GM21390 (cell line): ENCODE measurements around the gene REST.
A peak's percentile ranks its signal among the peaks of the same experiment; 100 is the strongest.
"Not testable (repeated sequence)": the region's sequence is repeated elsewhere in the genome, so short reads cannot be mapped to it uniquely, and the experiment has no call there.

Experiments used
- ATAC-seq: cut with Tn5 transposase; IDR thresholded peaks from one replicate; pipeline ENCODE4 v1.9.1; 2021; ENCODE audit not compliant: unreplicated experiment

The REST gene, protein sequence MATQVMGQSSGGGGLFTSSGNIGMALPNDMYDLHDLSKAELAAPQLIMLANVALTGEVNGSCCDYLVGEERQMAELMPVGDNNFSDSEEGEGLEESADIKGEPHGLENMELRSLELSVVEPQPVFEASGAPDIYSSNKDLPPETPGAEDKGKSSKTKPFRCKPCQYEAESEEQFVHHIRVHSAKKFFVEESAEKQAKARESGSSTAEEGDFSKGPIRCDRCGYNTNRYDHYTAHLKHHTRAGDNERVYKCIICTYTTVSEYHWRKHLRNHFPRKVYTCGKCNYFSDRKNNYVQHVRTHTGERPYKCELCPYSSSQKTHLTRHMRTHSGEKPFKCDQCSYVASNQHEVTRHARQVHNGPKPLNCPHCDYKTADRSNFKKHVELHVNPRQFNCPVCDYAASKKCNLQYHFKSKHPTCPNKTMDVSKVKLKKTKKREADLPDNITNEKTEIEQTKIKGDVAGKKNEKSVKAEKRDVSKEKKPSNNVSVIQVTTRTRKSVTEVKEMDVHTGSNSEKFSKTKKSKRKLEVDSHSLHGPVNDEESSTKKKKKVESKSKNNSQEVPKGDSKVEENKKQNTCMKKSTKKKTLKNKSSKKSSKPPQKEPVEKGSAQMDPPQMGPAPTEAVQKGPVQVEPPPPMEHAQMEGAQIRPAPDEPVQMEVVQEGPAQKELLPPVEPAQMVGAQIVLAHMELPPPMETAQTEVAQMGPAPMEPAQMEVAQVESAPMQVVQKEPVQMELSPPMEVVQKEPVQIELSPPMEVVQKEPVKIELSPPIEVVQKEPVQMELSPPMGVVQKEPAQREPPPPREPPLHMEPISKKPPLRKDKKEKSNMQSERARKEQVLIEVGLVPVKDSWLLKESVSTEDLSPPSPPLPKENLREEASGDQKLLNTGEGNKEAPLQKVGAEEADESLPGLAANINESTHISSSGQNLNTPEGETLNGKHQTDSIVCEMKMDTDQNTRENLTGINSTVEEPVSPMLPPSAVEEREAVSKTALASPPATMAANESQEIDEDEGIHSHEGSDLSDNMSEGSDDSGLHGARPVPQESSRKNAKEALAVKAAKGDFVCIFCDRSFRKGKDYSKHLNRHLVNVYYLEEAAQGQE

DNA sequence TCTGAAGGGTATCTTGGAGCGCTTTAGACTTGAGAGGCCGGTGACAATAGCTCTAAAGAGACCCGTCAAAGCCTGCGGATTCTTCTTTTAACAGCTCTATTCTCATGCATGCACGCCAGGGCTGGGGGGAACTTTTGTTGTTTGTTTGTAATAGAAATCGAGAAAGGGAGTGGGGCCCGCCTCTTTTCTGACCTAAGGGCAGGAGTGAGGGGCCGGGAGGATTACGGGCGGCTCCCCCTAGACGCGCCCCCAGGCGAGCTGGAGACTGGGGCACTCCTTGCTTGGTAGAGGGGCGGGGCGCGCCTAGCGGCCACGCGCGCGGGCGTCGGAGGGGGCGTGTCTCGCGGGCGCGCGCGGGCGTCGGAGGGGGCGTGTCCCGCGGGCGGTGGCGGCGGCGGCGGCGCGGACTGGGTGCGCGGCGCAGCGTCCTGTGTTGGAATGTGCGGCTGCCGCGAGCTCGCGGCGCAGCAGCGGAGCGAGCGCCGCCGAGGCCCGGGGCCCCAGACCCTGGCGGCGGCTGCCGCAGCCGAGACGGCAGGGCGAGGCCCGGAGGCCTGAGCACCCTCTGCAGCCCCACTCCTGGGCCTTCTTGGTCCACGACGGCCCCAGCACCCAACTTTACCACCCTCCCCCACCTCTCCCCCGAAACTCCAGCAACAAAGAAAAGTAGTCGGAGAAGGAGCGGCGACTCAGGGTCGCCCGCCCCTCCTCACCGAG lies at the start of gene REST:
Gene REST, plus strand, starts transcription at position 412 of the 717 bp plus-strand sequence. CDS start 2,739 bp downstream, outside the sequence.
- peak; percentile 47 for ATAC-seq

DNA sequence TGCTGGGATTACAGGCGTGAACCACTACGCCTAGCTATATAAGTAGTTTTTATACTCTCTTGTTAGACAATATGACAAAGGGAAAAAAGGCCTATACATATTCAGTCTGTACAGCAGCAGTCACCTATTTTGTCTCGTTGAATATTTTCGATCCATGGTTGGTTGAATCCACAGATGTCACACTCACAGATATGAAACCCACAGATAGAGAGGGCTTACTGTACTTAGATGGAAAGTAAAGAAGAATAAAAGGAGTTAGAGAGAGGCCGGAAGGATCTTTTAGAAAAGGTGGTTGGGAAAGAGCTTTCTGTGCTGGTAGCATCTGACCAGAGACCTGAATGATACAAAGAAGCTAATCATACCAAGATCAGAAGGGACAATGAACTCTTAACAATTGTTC lies 47.9 kb upstream of the REST start:
- peak; percentile 75 for ATAC-seq

DNA sequence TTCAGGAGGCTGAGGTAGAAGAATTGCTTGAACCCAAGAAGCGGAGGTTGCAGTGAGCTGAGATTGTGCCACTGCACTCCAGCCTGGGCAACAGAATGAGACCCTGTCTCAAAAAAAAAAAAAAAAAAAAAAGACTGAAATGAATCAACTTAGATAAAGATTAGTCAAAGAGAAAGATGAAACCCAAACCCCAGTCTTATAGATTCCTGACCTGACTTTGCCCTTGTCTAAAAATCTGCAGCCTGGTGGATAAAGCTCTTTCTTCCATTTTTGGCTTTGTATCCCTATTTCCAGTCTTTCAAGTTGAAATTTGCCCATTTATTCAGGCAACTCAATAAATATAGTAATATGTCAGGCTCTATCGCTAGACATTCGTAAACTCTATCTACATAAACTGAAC lies 46.9 kb upstream of the REST start:
- ATAC-seq: no peak

DNA sequence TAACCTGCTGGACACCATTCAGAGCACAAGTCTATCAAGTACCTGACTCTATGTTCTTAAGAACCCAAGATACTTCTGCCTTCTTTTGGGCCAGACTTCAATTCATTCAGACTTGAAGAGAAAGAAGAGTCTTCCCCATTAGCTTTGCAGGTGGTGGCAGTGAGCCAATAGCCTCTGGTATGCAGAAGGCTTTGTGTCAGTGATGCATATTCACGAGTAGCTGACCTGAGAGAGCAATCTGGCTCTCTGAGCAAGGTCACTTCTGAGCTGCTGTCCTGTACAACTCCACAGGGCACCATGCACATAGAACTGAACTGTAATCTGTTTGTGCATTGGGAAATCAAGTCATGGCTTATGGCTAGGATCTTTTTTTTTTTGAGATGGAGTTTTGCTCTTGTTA lies 46.3 kb upstream of the REST start:
- no peak for ATAC-seq

DNA sequence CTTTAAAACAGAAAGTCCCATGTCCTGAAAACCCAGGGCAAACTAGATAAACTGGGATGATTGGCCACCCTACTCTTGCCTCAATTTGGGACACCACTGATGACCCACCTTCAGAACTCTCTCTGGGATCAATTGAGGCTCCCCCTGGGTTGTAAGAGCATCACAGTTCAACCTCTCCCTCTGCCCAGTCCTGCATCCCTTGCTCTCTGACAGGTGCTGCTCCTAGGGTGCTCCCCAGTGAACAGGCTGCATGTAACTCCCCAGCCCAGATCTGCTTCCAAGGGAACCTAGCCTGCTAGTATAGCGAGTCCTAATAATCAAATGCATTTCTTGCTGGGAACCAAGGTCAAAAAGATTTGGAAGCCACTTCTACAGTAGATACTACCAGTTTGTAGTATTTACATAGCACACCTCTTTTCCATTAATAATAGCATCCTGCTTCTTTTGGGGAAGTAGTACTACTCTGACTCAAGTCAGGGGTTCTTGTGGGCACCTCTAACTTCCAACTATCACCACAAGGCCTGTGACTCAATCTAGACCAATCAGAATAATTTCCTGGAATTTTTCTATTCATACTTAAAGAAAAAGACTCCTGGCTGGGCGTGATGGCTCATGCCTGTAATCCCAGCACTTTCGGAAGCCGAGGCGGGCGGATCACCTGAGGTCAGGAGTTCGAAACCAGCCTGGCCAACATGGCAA lies 44.1 kb upstream of the REST start:
- ATAC-seq: no peak

DNA sequence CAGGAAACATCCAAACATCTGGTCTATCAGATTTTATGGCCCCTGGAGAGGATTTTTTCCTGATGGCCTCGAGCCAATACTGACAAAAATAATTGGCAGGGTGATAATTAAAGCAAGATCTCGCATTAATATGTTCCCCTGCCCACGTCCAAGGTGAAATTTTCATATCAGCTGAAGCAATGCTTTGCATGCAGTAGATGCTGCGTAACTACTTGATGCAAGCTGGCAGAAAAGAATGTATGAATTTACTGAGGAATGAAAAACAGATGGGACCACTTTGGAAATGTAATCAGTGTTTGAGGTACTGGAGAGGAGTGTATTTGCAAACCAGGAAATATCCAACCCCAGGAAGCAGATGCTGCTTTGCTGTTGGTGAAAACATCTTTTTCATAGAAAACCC lies 36.8 kb upstream of the REST start:
- no peak for ATAC-seq

DNA sequence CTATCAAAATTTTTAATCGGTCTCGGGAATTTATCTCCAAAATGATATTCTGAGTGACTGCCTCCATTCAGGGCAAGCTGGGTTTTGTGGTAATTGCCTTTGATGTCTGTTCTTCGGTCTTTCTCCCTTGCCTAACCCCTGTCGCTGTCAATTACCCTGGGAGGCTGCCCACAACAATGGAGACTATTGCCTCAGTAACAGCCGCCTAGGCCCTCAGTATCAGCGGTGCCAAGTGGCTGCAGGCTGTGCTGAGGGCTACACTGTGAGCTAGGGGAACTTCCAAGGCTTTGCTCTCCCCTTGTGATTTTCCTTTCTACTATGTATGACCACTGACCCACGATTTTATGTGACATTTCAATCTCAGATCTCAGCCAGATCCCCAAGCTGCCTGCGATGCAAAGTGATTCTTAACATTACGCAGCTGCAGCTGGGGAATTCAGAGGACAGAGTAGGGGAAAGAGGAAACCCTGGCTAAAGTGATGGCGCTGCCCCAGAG lies 36.3 kb upstream of the REST start:
- no peak for ATAC-seq

DNA sequence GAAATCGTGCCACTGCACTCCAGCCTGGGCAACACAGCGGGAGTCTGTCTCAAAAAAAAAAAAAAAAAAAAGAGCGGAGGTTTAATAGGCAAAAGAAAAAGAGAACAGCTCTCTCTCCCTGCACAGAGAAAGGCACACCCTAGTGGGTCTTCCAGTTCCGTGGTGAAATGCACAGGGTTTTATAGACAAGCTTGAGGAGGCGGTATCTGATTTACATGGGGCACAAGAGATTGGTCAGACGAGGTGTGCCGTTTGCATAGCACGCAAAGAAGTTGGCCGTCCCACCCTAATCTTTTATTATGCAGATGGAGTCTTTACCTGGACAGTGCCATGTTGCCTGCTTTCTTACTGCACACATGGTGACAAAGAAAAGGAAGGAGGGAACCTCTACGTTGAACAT lies 33.5 kb upstream of the REST start:
- ATAC-seq: no peak

DNA sequence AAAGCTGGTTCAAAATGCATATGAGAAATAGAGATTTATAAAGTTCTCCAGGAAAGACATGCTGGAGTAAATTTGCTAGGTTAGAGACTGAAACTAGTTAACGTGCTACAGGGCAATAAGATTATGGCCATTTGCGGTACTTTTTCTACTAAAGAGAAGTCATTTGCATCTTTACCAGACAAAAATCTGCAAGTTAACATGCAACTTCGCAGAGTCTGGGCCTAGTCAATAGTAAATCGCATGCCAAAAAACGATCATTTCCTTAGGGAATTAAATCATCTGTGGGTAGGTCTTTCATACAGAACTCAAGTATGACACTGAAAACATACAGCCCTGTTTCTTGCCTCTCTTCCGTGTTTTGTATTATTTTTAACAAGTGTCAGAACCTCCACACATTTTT lies 32.8 kb upstream of the REST start:
- no peak for ATAC-seq

DNA sequence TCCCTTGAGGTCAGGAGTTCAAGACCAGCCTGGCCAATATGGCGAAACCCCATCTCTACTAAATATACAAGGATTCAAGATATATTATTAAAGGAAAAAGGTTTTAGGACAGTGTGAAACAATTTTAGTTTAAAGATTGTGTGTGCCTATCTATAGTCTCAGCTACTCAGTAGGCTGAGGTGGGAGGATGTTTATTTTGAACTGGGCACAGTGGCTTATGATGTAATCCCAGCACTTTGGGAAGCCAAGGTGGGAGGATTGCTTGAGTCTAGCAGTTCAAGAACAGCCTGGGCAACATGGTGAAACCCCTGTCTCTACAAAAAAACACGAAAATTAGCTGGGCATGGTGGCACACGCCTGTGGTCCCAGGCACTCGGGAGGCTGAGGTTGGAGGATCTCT lies 31.4 kb upstream of the REST start:
- no peak for ATAC-seq

DNA sequence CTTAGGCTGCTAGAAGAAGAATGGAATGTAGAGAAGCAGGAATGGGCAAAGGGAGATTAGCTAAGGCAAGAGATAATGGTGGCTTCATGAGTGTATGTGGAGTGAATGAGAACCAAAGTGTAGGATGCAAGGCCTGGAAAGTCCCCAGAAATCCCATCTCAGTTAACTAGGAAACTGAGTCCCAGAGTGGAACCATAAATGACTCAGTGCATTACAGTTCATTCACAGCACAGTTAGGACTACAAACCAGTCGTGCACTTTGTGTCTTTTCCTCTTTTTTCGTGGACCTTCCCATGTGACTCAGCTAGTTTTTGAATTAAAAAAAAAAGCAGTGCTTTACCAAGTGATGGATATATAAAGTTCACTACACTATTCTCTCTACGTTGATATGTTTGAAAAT lies 27.7 kb upstream of the REST start:
- ATAC-seq: no peak

DNA sequence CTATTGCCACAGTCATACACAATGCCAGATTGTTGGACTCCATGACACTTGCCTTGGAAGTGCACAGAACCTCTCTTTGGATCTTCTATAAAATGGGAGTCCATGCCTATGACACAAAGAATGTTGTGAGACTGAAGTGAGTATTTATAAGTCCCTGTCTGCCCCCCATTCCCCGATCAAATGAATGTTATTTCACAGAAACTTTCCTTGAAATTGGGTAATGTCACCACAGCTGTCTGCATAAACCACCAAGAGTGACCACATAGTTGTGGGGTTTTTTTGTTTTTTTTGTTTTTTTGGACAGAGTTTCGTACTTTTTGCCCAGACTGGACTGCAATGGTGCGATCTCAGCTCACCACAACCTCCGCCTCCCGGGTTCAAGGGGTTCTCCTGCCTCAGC lies 27.1 kb upstream of the REST start:
- no peak for ATAC-seq

DNA sequence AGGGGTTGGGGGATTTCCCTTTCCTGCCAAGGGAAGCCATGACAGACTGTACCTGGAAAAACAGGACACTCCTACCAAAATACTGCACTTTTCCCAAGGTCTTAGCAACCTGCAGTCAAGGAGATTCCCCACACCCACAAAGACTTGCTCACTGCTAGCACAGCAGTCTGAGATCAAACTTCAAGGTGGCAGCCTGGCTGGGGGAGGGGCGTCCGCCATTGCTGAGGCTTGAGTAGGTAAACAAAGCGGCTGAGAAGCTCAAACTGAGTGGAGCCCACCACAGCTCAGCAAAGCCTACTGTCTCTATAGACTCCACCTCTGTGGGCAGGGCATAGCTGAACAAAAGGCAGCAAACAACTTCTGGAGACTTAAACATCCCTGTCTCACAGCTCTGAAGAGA lies 23.2 kb upstream of the REST start:
- ATAC-seq: not testable (repeated sequence)

DNA sequence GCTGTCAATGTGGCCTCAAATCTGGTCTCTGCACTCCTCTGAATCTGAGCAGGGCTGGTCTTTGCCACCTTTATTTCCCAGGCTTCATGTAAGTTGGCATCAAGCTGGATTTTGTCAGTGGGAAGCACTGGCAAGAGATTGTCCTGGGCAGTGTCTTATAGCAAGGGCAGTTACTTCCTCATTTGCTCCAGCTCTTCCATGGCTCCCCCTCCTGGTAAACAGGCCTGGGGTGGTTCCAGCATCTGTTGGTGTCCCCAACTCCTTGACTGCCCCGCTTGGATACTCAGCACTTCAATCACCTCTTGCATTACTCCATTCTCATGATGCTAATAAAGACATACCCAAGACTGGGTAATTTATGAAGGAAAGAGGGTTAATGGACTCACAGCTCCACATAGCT lies 15.0 kb upstream of the REST start:
- ATAC-seq: no peak

DNA sequence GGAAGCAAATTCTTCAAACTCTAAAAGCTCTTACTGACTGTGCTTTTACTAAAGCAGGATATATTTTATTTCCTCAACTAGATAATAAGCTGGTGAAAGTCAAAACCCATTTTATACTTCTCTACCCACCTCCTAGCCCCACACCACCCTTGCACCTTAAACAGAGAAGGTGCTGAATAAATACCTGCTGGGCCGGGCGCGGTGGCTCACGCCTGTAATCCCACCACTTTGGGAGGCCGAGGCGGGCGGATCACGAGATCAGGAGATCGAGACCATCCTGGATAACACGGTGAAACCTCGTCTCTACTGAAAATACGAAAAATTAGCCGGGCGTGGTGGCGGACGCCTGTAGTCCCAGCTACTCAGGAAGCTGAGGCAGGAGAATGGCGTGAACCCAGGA lies 9.9 kb upstream of the REST start:
- ATAC-seq: not testable (repeated sequence)

DNA sequence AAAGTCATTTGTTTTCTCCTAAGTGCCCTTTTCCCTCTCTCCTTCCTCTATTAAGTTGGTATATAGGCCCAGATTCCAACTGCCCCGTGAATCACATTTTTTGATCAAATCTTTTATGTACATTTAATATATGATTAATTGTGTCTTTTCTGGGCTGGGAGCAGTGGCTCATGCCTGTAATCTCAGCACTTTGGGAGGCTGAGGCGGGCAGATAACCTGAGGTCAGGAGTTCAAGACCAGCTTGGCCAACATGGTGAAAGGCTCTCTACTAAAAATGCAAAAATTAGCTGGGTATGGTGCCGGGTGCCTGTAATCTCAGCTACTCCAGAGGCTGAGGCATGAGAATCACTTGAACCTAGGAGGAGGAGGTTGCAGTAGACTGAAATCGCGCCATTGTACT lies 7.5 kb upstream of the REST start:
- not testable (repeated sequence) for ATAC-seq

DNA sequence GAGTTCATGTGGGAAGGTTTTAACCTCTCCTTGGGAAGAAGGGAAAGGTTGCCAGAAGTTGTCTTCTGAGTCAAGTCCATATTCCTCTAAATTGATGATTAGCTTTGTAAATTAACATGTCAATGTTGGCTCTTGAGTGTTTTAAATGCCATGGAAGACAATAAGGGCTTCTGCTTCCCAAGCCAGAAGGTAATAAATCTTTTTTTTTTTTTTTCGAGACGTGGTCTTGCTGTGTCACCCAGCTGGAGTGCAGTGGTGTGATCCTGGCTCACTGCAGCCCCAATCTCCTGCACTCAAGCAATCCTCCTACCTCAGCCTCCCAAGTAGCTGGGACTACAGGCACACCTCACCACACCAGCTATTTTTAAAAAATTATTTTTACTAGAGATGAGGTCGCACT lies 5.0 kb upstream of the REST start:
- no peak for ATAC-seq

DNA sequence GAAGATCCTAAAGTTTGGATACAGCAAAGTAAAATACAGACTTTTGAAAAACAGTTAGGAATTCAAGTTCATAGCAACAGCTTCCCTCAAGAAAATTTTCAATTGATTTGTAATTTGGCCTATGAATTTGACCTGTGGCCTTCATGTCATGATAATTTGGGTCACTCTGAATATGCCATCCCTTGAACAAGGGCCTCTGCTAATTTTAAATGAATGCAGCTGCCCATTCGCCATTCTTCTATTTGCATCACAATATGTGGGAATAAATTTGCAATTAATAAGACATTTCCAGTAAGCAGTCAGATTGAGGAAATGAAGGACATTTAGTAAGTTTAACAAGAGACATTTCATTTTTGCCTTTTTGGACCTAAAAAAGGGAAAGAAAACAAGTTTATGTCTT lies 1.9 kb upstream of the REST start:
- no peak for ATAC-seq

DNA sequence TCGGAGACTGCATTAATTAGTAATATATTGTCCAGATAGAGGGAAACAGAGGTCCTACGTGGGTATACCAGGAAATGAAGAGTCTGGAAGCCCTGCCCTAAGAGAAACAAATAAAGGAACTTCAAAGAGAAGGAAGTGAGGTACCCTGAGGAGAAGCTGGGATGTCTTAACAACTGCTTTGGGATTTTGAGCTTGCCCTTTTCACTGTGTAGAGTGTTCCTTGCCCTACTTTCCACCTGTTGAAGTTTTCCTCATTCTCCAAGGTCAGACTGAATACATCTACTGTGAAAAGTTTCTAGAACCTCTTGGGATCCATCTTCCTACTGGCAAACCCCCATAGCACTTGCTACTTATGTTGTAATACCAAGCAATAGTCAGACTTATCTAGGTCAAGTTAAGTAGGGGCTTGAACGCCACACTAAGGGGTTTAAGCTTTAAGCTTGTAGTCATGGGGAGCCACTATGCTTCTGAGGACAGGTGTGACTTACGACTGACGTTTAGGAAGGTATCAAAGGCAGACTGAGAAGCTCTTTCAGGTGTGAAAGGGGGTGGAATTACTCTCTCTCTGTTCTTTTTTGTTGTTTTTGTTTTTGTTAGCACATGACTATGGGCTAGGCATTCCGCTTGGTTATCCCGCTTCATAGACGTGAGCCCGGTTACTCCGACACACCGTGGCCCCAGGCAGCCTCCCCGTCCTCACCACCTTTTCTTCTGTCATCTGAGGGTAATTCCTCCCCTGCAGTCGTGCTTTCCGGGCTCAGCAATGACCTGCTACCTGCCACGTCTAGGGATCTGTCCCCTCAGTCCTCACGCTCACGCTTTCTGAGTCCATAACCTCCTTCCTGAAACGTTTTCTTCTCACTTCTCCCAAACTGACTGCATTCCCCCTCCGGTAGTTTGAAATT lies 959 bp upstream of the REST start:
- ATAC-seq: no peak
